Gastroesophageal sphincter (tissue), 3 donors: ENCODE data around the gene TRABD.

Source experiments
- CTCF ChIP-seq, 4 experiments: fragments of 200-600 bp in 2 of 4; fragments of 450-650 bp in 2 of 4; sonication (generic) in 1 of 4; IDR thresholded peaks; one replicate each; pipeline ENCODE4 v1.5.1; 2017 to 2019; ENCODE audit warnings: antibody characterized with exemption in 4 of 4, mild to moderate bottlenecking in 2 of 4, moderate library complexity in 2 of 4
- POLR2A ChIP-seq, 2 donors: fragments of 450-650 bp; IDR thresholded peaks; one replicate each; pipeline ENCODE4 v1.6.1; 2017; ENCODE audit warnings: antibody characterized with exemption in 2 of 2, mild to moderate bottlenecking in 2 of 2, moderate library complexity in 1 of 2

GRCh38 chr22:50197856-50198623 lies 12.3 kb downstream of the TRABD start:
- TF ChIP-seq CTCF (IDR thresholded peaks at IDR 0.05) (no peak), POLR2A (IDR thresholded peaks at IDR 0.05) (no peak)
